ENCODE results near the gene GRM5.
A peak's percentile ranks its signal among the peaks of the same experiment; 100 is the strongest.
"Not testable (repeated sequence)": the region's sequence is repeated elsewhere in the genome, so short reads cannot be mapped to it uniquely, and the experiment has no call there.

DNA sequence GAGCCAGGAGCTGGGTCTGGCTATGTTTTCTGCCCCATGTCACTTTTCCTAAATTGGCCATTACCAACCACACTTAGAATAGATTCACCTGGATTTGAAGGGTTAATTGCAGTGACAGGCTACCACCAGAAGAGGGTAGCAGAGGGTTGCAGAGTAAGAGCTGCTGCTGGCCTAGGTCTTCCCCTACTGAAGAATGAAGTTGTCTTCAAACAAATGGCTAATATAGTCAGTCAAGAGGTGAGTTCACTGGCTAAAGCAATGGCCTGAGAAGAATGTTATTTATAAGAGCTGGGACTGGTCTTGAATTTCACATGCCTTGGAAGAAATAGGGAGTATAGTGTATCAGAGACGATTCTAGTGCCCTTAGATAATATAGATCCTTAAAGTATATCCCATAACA lies 32.2 kb upstream of the GRM5 start:
- TF ChIP-seq, protein P1, sequence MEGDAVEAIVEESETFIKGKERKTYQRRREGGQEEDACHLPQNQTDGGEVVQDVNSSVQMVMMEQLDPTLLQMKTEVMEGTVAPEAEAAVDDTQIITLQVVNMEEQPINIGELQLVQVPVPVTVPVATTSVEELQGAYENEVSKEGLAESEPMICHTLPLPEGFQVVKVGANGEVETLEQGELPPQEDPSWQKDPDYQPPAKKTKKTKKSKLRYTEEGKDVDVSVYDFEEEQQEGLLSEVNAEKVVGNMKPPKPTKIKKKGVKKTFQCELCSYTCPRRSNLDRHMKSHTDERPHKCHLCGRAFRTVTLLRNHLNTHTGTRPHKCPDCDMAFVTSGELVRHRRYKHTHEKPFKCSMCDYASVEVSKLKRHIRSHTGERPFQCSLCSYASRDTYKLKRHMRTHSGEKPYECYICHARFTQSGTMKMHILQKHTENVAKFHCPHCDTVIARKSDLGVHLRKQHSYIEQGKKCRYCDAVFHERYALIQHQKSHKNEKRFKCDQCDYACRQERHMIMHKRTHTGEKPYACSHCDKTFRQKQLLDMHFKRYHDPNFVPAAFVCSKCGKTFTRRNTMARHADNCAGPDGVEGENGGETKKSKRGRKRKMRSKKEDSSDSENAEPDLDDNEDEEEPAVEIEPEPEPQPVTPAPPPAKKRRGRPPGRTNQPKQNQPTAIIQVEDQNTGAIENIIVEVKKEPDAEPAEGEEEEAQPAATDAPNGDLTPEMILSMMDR (IDR thresholded peaks at IDR 0.05), result peak; percentile 70
- not testable (repeated sequence) for TF ChIP-seq ZFX (IDR thresholded peaks at IDR 0.05; ENCODE audit: borderline replicate concordance)
